ENCODE measurements around the gene NHSL2. TPM values are rescaled to one million over a fixed set of nuclear protein-coding genes. Genes with fewer than 3 reads are reported as not detected.
A peak's percentile ranks its signal among the peaks of the same experiment; 100 is the strongest.

The NHSL2 gene
- total RNA-seq, 4 donors from 2014 or later = 1.6 to 6.0 (median 3.6) TPM

DNA sequence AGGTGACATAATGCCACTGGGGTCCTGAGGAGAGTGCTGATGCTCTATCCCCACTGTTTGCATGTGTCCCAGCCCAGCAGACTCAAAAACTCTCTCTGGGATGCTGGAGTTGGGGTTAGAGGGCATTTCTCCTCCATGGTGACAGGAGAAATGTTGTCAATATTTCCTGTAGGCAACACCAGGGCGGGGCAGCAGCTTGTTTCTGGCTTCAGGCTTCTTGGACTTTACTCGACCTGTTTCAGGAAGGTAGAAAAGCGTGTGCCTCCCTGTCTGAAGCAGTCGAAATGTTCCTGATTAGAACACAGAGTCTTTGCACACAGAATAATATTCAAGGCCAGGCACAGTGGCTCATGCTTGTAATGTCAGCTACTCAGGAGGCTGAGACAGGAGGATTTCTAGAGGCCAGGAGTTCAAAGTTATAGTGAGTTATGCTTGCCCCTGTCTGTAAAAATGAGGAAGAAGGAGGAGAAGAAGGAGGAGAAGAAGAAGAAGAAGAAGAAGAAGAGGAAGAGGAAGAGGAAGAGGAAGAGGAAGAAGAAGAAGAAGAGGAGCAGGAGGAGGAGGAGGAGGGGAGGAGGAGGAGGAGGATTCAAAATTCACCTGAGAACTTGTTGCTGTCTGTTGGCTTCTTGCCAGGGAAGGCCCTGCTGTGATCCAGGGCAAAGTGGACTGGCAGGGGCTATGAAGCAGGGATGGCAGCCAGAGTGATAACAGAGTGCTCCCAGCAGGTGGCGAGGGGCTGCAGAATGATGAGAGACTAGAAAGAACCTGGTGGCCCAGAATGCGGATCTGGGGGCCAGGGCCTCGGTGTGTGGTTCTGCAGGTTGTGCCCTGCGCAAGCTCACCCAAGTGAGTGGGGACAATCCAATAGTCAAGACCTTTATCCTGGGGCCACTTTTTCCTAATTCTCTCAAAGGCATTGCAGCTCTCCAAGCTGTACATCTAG, 138.1 kb downstream of the NHSL2 start:
- intact Hi-C loops (cut with DNase I; ENCODE audit: low total_unique reads) = no loop called here
- peak; percentile 31 for DNase-seq
- Histone ChIP-seq H3K9me3 (no peaks in the 10 kb centered on the region), H3K27ac (no peak overlapping the region), H3K36me3 (no peaks in the 10 kb centered on the region), H3K27me3 (no peaks in the 10 kb centered on the region), H3K4me1 (peaks cover 0 to 5% (median 1%) of the 10 kb centered on the region in 4 donors), H3K4me3 (no peak overlapping the region)
- 57% methylated on average over 8 of the region's 8 CpGs; no CpG with 5 or more reads in 1 of the 2 donors for whole genome bisulfite sequencing, 2 donors (ENCODE audit: low coverage in 1 of 2)
- TF ChIP-seq POLR2A (IDR thresholded peaks at IDR 0.05) (no peak), CTCF (IDR thresholded peaks at IDR 0.05) (no peak), EP300 (IDR thresholded peaks at IDR 0.05; ENCODE audit: low read depth) (no peak), POLR2AphosphoS5 (IDR thresholded peaks at IDR 0.05) (no peak)
- in situ Hi-C loops (cut with MboI; ENCODE audit: low pct_ligation_motif_present in 1 of 4, low pct_unique_long_range_greater_than_20kb in 1 of 4, low sequenced_read_pairs in 3 of 4) = no loop called here

DNA sequence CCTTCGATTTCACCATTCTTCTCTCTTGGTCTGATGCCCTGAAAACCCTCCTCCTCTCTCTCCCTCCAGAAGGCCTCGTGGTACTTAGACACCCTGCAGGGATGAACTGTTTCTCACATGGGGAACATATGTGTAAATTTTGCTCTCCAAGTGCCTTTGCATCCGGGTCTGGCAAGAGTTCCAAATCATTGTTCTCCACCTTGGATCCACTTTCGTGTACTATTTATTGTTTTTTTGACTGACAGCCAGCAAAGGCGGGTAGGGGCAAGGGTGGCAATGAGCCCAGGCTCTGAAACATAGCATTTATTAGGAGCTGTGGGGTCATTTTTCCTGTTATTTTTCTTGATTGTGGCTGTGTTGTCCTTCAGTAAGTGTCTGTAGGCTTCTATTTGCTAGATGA, 139.4 kb downstream of the NHSL2 start:
- Histone ChIP-seq H3K4me3 (no peak overlapping the region), H3K9me3 (no peaks in the 10 kb centered on the region), H3K27ac (no peak overlapping the region), H3K27me3 (no peaks in the 10 kb centered on the region), H3K4me1 (peaks cover 0 to 5% (median 1%) of the 10 kb centered on the region in 4 donors), H3K36me3 (no peaks in the 10 kb centered on the region)
- WGBS, 2 donors (ENCODE audit: low coverage in 1 of 2) = 60 to 63% methylated on average over 1 to 5 of the region's 5 CpGs
- in situ Hi-C loops (cut with MboI; ENCODE audit: low pct_ligation_motif_present in 1 of 4, low pct_unique_long_range_greater_than_20kb in 1 of 4, low sequenced_read_pairs in 3 of 4) = no loop called here
- intact Hi-C loops (cut with DNase I; ENCODE audit: low total_unique reads) = no loop called here
- DNase-seq = no peak
- TF ChIP-seq EP300 (IDR thresholded peaks at IDR 0.05; ENCODE audit: low read depth) (no peak), POLR2A (IDR thresholded peaks at IDR 0.05) (no peak), POLR2AphosphoS5 (IDR thresholded peaks at IDR 0.05) (no peak), CTCF (IDR thresholded peaks at IDR 0.05) (no peak)

- no peak for TF ChIP-seq CTCF (IDR thresholded peaks at IDR 0.05)
- no peak for TF ChIP-seq POLR2AphosphoS5 (IDR thresholded peaks at IDR 0.05)
- TF ChIP-seq POLR2A (IDR thresholded peaks at IDR 0.05) = no peak
- TF ChIP-seq EP300 (IDR thresholded peaks at IDR 0.05; ENCODE audit: low read depth) = no peak
- no peaks in the 10 kb centered on the region for H3K36me3 ChIP-seq
- no peak overlapping the region for H3K27ac ChIP-seq
- peaks cover 0 to 3% (median 0%) of the 10 kb centered on the region in 4 donors for H3K4me1 ChIP-seq
- 77% methylated on average over 2 of the region's 2 CpGs; no CpG with 5 or more reads in 1 of the 2 donors for WGBS, 2 donors (ENCODE audit: low coverage in 1 of 2)
- H3K4me3 ChIP-seq = no peak overlapping the region
- H3K27me3 ChIP-seq = no peaks in the 10 kb centered on the region
- no peaks in the 10 kb centered on the region for H3K9me3 ChIP-seq
- in situ Hi-C loops (cut with MboI; ENCODE audit: low pct_ligation_motif_present in 1 of 4, low pct_unique_long_range_greater_than_20kb in 1 of 4, low sequenced_read_pairs in 3 of 4) (no loop called here), intact Hi-C loops (cut with DNase I; ENCODE audit: low total_unique reads) (no loop called here)
- DNase-seq = no peak
Measured at GRCh38 chrX:72051589-72051988, 140.9 kb downstream of the NHSL2 start.

DNA sequence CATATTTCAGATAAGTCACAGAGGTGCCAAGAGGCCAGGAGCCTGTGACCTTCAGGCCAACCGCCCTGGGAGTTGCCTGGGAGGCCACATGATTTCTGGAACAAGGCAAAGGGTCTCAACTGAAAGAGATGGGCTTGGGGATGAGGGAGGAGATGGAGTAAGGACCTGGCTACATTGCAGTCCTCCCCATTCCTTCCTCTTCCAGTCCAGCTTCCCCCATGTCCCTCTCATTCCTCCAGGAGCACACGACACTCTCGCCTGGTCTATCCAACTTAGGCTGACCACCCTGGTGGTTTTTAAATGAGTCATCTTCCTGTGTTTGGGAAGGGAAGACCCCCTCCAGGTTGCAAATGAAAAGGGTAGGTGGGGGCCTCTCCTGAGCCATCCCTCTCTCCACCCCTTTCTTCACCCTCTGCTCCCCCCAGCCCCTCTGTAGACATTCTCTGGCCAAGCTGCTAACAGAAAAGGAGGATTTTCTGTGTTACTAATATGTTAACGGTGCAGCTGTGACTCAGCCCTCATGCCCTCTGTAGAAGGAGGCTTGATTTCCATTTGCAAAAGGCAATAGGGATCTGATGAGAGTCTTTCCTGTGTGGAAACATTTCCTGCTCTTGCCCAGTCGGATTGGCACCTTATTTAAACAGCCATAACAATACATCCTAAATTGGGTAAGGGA, 141.9 kb downstream of the NHSL2 start:
- peaks cover 0 to 3% (median 0%) of the 10 kb centered on the region in 4 donors for H3K4me1 ChIP-seq
- intact Hi-C loops (cut with DNase I; ENCODE audit: low total_unique reads) (no loop called here), in situ Hi-C loops (cut with MboI; ENCODE audit: low pct_ligation_motif_present in 1 of 4, low pct_unique_long_range_greater_than_20kb in 1 of 4, low sequenced_read_pairs in 3 of 4) (no loop called here)
- no peaks in the 10 kb centered on the region for H3K27me3 ChIP-seq
- H3K27ac ChIP-seq = no peak overlapping the region
- DNase-seq = no peak
- no peaks in the 10 kb centered on the region for H3K9me3 ChIP-seq
- H3K4me3 ChIP-seq = no peak overlapping the region
- no peak for TF ChIP-seq POLR2A (IDR thresholded peaks at IDR 0.05)
- no peak for TF ChIP-seq CTCF (IDR thresholded peaks at IDR 0.05)
- TF ChIP-seq POLR2AphosphoS5 (IDR thresholded peaks at IDR 0.05) = no peak
- no peak for TF ChIP-seq EP300 (IDR thresholded peaks at IDR 0.05; ENCODE audit: low read depth)
- H3K36me3 ChIP-seq = no peaks in the 10 kb centered on the region
- WGBS, 2 donors (ENCODE audit: low coverage in 1 of 2) = 60% methylated on average over 5 of the region's 5 CpGs; no CpG with 5 or more reads in 1 of the 2 donors
